Neural progenitor cell (in vitro differentiated cells): ENCODE measurements around the gene POU2F2.

Source experiments
- EZH2phosphoT487 ChIP-seq: fragments of 200-600 bp; sonication (generic); IDR thresholded peaks from 2 replicates; pipeline ENCODE4 v1.6.1; 2017; ENCODE audit warnings: antibody characterized with exemption
- TF ChIP-seq, protein P1 (sequence below): fragments of 200-600 bp; sonication (generic); IDR thresholded peaks from 2 replicates; pipeline ENCODE4 v1.5.1; 2017; ENCODE audit warnings: antibody characterized with exemption, mild to moderate bottlenecking

GRCh38 chr19:42129399-42130253 lies 2.6 kb downstream of the POU2F2 start:
- TF ChIP-seq, protein P1, sequence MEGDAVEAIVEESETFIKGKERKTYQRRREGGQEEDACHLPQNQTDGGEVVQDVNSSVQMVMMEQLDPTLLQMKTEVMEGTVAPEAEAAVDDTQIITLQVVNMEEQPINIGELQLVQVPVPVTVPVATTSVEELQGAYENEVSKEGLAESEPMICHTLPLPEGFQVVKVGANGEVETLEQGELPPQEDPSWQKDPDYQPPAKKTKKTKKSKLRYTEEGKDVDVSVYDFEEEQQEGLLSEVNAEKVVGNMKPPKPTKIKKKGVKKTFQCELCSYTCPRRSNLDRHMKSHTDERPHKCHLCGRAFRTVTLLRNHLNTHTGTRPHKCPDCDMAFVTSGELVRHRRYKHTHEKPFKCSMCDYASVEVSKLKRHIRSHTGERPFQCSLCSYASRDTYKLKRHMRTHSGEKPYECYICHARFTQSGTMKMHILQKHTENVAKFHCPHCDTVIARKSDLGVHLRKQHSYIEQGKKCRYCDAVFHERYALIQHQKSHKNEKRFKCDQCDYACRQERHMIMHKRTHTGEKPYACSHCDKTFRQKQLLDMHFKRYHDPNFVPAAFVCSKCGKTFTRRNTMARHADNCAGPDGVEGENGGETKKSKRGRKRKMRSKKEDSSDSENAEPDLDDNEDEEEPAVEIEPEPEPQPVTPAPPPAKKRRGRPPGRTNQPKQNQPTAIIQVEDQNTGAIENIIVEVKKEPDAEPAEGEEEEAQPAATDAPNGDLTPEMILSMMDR, result no peak
- no peak for TF ChIP-seq EZH2phosphoT487
